GM12892 (cell line): ENCODE measurements around the gene MYH15.

Experiments used
- DNase-seq: peaks from one replicate; pipeline ENCODE4 v3.0.0; 2011; ENCODE audit not compliant: insufficient read length
- FAIRE-seq: peaks from 2 replicates; lab custom pipeline; 2011; peaks lifted over from hg19 to GRCh38; lab: Jason Lieb, UNC
- POLR2A ChIP-seq: IDR thresholded peaks from 2 replicates; pipeline ENCODE4 v1.6.1; 2011; ENCODE audit warnings: low read depth, low read length, control low read depth
- POLR2AphosphoS5 ChIP-seq: IDR thresholded peaks from 2 replicates; pipeline ENCODE4 v1.6.1; 2011; ENCODE audit warnings: low read depth, low read length, control low read depth
- TAF1 ChIP-seq: IDR thresholded peaks from 2 replicates; pipeline ENCODE4 v1.6.1; 2011; ENCODE audit warnings: low read depth, mild to moderate bottlenecking, control low read depth, low read length, borderline replicate concordance

The MYH15 gene

GRCh38 chr3:108437439-108437838 is 73.0 kb downstream of the MYH15 start:
- FAIRE-seq (no peak), DNase-seq (no peak)
- TF ChIP-seq POLR2AphosphoS5 (no peak), TAF1 (no peak), POLR2A (no peak)

- DNase-seq = no peak
- no peak for TF ChIP-seq TAF1
- TF ChIP-seq POLR2AphosphoS5 = no peak
- TF ChIP-seq POLR2A = no peak
- no peak for FAIRE-seq
Observed at GRCh38 chr3:108433928-108434327, 76.5 kb downstream of the MYH15 start.

- no peak for FAIRE-seq
- no peak for DNase-seq
- TF ChIP-seq TAF1 = no peak
- no peak for TF ChIP-seq POLR2AphosphoS5
- TF ChIP-seq POLR2A = no peak
Observed at GRCh38 chr3:108432431-108432830, 78.0 kb downstream of the MYH15 start.

- FAIRE-seq = no peak
- DNase-seq = no peak
- TF ChIP-seq POLR2AphosphoS5 (no peak), TAF1 (no peak), POLR2A (no peak)
Observed at GRCh38 chr3:108430540-108430939, 79.9 kb downstream of the MYH15 start.

GRCh38 chr3:108428586-108428985 is 81.8 kb downstream of the MYH15 start:
- DNase-seq (no peak), FAIRE-seq (no peak)
- no peak for TF ChIP-seq POLR2AphosphoS5
- no peak for TF ChIP-seq POLR2A
- no peak for TF ChIP-seq TAF1

GRCh38 chr3:108420926-108421325 is 89.5 kb downstream of the MYH15 start:
- DNase-seq (no peak), FAIRE-seq (no peak)
- TF ChIP-seq POLR2AphosphoS5 = no peak
- no peak for TF ChIP-seq TAF1
- no peak for TF ChIP-seq POLR2A

- DNase-seq (no peak), FAIRE-seq (no peak)
- TF ChIP-seq POLR2A (no peak), TAF1 (no peak), POLR2AphosphoS5 (no peak)
Observed at GRCh38 chr3:108416111-108416869, 94.1 kb downstream of the MYH15 start.

- no peak for DNase-seq
- no peak for FAIRE-seq
Observed at GRCh38 chr3:108415661-108416060, 94.7 kb downstream of the MYH15 start.

GRCh38 chr3:108414007-108414406 is 96.4 kb downstream of the MYH15 start:
- FAIRE-seq (no peak), DNase-seq (no peak)
- TF ChIP-seq TAF1 (no peak), POLR2AphosphoS5 (no peak), POLR2A (no peak)

More at GRCh38 chr3:108415661-108416060, 94.7 kb downstream of the MYH15 start:
- no peak for TF ChIP-seq TAF1
- no peak for TF ChIP-seq POLR2AphosphoS5
- TF ChIP-seq POLR2A = no peak

GRCh38 chr3:108412121-108412750 is 98.2 kb downstream of the MYH15 start:
- no peak for FAIRE-seq
- DNase-seq = no peak
- TF ChIP-seq TAF1 = no peak

- FAIRE-seq = no peak
- TF ChIP-seq POLR2A (no peak), POLR2AphosphoS5 (no peak), TAF1 (no peak)
Observed at GRCh38 chr3:108410531-108410984, 99.8 kb downstream of the MYH15 start.

GRCh38 chr3:108409800-108410178 is 100.6 kb downstream of the MYH15 start:
- no peak for FAIRE-seq
- TF ChIP-seq TAF1 = no peak
- DNase-seq = no peak

More at GRCh38 chr3:108410531-108410984, 99.8 kb downstream of the MYH15 start:
- no peak for DNase-seq
